Measurements from ENCODE around the gene MLF1.

GRCh38 chr3:158528076-158528674 is 42.8 kb upstream of the MLF1 start:
- TF ChIP-seq CTCF (IDR thresholded peaks at IDR 0.05) (no peak), POLR2AphosphoS5 (IDR thresholded peaks at IDR 0.05) (no peak), POLR2A (IDR thresholded peaks at IDR 0.05) (no peak)
